SW480 (cell line): Measurements from ENCODE around the gene DSG4.

Experiments used
- DNase-seq: peaks from one replicate; pipeline ENCODE4 v3.0.0-alpha.2; 2016; ENCODE audit warnings: low spot score

DSG4 gene

DNA sequence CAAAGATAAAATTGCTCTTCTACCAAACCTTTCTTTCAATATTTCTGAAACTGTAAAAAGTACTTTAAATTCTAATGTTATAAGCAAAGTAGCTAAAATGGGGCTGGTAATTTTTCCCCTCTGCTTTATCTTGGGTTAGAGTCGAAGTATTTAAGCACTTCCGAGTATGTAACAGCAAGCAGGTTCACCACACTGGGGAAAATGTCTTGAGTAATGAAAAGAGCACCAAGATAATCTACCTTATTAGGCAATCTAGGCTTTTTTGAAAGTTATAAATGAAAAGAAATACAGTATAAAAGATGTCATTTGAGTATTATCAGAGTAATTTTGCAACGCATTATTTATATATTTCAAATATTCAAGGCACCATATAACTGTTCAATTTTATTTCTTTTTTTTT is 70.3 kb downstream of the DSG4 start:
- no peak for DNase-seq

GRCh38 chr18:31447530-31448191 is 71.1 kb downstream of the DSG4 start, which contains the start of gene DSG3:
TSS of gene DSG3 (plus strand) at chr18:31447741. CDS start at chr18:31447878, 137 bp downstream.
- peak; percentile 3 for DNase-seq

DNA sequence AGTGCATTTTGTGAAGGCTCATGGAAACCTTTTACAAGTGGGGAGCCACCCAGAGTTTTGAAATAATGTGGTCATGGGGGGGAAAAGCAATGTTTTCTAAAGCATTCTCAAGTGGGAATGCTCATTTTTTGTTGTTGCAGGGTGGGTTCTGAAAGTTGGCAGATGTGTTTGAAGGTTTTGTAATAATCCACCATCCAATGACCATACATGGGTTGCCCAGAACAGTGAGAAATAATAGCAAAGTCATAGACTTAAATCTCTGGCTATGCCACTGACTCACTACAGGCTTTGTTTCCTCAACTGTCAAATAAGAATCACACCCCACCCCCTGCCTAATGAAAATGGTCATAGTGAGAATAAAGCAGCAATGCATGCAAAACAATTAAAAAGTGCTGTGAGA is 73.8 kb downstream of the DSG4 start:
- no peak for DNase-seq

DNA sequence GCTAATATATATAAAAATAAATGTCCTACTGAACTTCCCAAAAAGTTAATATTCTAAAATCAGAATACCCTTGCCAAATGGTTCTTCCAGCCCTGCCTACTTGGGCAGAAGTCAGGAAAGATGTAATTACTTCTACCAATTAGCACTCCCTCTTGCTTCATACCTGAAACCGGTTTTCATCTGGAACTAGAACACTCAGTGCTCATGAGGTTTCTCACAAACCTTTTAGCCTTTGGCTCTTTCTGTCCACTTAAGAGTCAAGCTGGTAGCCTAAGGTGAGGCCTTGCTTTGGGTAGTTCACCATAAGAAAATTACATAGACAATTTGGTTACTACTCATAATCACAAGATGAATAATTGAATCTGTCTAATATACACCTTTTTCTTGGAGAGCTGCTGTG is 75.0 kb downstream of the DSG4 start:
- DNase-seq, result no peak

DNA sequence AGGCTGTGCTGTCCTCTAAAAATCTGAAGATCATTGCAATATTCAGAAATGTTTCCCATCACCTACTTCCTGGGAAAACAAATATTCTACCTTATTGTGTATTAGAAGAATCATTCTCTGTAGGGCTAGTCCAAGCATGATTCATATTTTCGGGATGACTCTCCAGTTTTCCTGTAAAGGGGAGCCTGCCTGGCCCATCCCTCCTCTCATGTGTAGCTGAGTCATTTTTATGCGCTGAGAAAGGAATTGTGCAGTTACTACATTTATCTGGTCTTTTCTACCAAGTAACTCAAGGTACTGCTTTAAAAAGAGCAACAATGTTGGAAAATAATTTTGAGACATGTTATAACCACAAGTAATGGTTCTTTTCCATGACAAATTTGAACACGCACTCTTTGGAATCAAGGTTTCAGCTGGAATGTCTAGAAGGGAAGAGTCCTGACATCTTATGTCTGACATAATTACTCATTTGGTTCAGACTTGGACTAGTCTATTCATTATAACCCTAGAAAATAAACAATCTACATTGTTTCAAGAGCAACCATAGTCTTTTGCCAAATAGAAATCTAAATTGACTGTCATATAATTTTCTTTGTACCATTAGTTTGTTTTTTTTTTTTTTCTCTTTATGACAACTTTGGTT is 77.6 kb downstream of the DSG4 start:
- peak; percentile 44 for DNase-seq
